Pancreas (tissue), 10 donors: ENCODE measurements around the gene IFT43. TPM values are rescaled to one million over a fixed set of nuclear protein-coding genes. Genes with fewer than 3 reads are reported as not detected.

Source experiments
- ATAC-seq, 4 donors: fragments of 200-7000 bp; cut with Tn5 transposase; one replicate each; pipeline versions ENCODE4 v1.8.0 to v1.9.1; 2020; ENCODE audit warnings: mild to moderate bottlenecking in 4 of 4, moderate library complexity in 4 of 4
- DNase-seq, 6 donors: peaks; one replicate each; pipeline ENCODE4 v3.0.0-alpha.2; 2020
- FAIRE-seq: peaks from 2 replicates; lab custom pipeline; 2012; peaks lifted over from hg19 to GRCh38; lab: Jason Lieb, UNC
- H3K27ac ChIP-seq, 4 donors: fragments of 200-600 bp; sonication (generic); 1 replicate in 3 of 4; 2 replicates in 1 of 4; pipeline versions ENCODE4 v1.5.0 to v1.8.0; 2020
- H3K27me3 ChIP-seq, 4 donors: fragments of 200-600 bp; one replicate each; pipeline ENCODE4 v1.8.0; 2021
- H3K36me3 ChIP-seq, 3 donors: fragments of 200-600 bp; sonication (generic) in 1 of 3; one replicate each; pipeline versions ENCODE4 v1.5.0 to v1.8.0; 2020 to 2021
- H3K4me1 ChIP-seq, 3 donors: fragments of 200-600 bp; one replicate each; pipeline ENCODE4 v1.8.0; 2021
- H3K4me3 ChIP-seq, 4 donors: fragments of 200-600 bp; sonication (generic) in 2 of 4; one replicate each; pipeline versions ENCODE4 v1.5.0 to v1.8.0; 2020 to 2021
- H3K9me3 ChIP-seq, 4 donors: fragments of 200-600 bp; one replicate each; pipeline ENCODE4 v1.8.0; 2021
- CTCF ChIP-seq, 4 donors: fragments of 200-600 bp; sonication (generic) in 3 of 4; IDR thresholded peaks; one replicate each; pipeline versions ENCODE4 v1.5.0 to v1.8.0; 2021; ENCODE audit warnings: antibody characterized with exemption in 4 of 4
- whole genome bisulfite sequencing, 2 donors: extraction: QIAGEN DNeasy Blood & Tissue Kit; methylation state at CpG; one replicate each; pipeline ENCODE4 v1.1.7; 2013; 5-methylcytosine and 5-hydroxymethylcytosine counted together
- intact Hi-C, 3 donors: fragments of 100-400 bp; cut with DNase I; formaldehyde crosslinking; loops; one replicate each; pipeline versions ENCODE4 v1.11.1 to v1.14.2; 2022
- polyA plus RNA-seq, 2 donors: library from polyadenylated mRNA; stranded (reverse); fragments of 200-250 nt; gene quantifications; one replicate each; pipeline ENCODE4 v1.2.3, GENCODE V29; 2013
- total RNA-seq, 6 donors: library from RNA; stranded (reverse); fragmentation: NEBNext Ultra II Directional in 4 of 6; extraction: Animal tissue kit (Norgen Biotek cat#: 25700) in 4 of 6; gene quantifications; one replicate each; pipeline versions ENCODE4 v1.2.1 to v1.2.4, GENCODE V29; 2021 to 2023
- donor health status: healthy with polysubstance abuse.
- donor health status: DM: no; HTN: no; CAD: no; lungs with moderate emphysema.
- donor health status: DM: no; HTN: no; CAD: no.
- donor health status: control.
- donor health status: control.
- donor health status: Bipolar disorder and iron deficiency.
- donor health status: DM: yes; HTN: yes; CAD: no.
- donor health status: DM: no; HTN: no; CAD: no.
- donor health status: DM: no; HTN: no; CAD: no.
- donor health status: DM: yes; HTN: yes; CAD: no.

The IFT43 gene
- total and polyA plus RNA-seq, 8 donors: 11.4 to 46.3 (median 16.5) TPM

- Histone ChIP-seq H3K36me3 (no peaks in the 10 kb centered on the region), H3K4me1 (peaks cover 5 to 19% (median 18%) of the 10 kb centered on the region in 3 donors), H3K4me3 (peak overlapping the region in 1 of 4 donors; percentile 80), H3K27ac (no peak overlapping the region), H3K9me3 (no peaks in the 10 kb centered on the region), H3K27me3 (no peaks in the 10 kb centered on the region)
- FAIRE-seq: no peak
- peak in 2 of 6 donors; percentile 31 to 40 for DNase-seq
- no peak for TF ChIP-seq CTCF (IDR thresholded peaks at IDR 0.05)
- no peak for ATAC-seq
- 65 to 66% methylated on average over 10 of the region's 10 CpGs for WGBS, 2 donors
- intact Hi-C loops: loop anchor here in 1 of 3 donors (5.0 kb wide), 1 partner anchor 71 kb away; no protein-coding TSS in a partner anchor
Measured at GRCh38 chr14:75978249-75978731, 7.3 kb upstream of the IFT43 start.

- FAIRE-seq (no peak), DNase-seq (peak in 5 of 6 donors; percentile 24 to 74 (median 45)), ATAC-seq (no peak)
- Histone ChIP-seq H3K4me3 (peak overlapping the region in 2 of 4 donors; percentile 69 to 80), H3K9me3 (no peaks in the 10 kb centered on the region), H3K36me3 (no peaks in the 10 kb centered on the region), H3K4me1 (peaks cover 4 to 27% (median 18%) of the 10 kb centered on the region in 3 donors), H3K27ac (peak overlapping the region in 1 of 4 donors; percentile 12), H3K27me3 (no peaks in the 10 kb centered on the region)
- intact Hi-C loops: loop anchor here in 1 of 3 donors (5.0 kb wide), 1 partner anchor 72 kb away; no protein-coding TSS in a partner anchor
- WGBS, 2 donors: 54 to 55% methylated on average over 14 of the region's 14 CpGs
- peak in 3 of 4 donors; percentile 13 to 26 (median 22) for TF ChIP-seq CTCF (IDR thresholded peaks at IDR 0.05)
Measured at GRCh38 chr14:75979071-75979571, 6.4 kb upstream of the IFT43 start.

- Histone ChIP-seq H3K36me3 (no peaks in the 10 kb centered on the region), H3K4me1 (peaks cover 10 to 34% (median 25%) of the 10 kb centered on the region in 3 donors), H3K27ac (peak overlapping the region in 3 of 4 donors; percentile 5 to 99 (median 97)), H3K9me3 (no peaks in the 10 kb centered on the region), H3K4me3 (peak overlapping the region in 3 of 4 donors; percentile 58 to 80 (median 69)), H3K27me3 (no peaks in the 10 kb centered on the region)
- WGBS, 2 donors: 46 to 50% methylated on average over 27 of the region's 27 CpGs
- ATAC-seq (no peak), FAIRE-seq (no peak), DNase-seq (peak in 3 of 6 donors; percentile 27 to 36 (median 30))
- no peak for TF ChIP-seq CTCF (IDR thresholded peaks at IDR 0.05)
- intact Hi-C loops: loop anchor here in 2 of 3 donors (5.0 kb wide), 2 partner anchors 73 to 273 kb away; no protein-coding TSS in a partner anchor
Measured at GRCh38 chr14:75979648-75980565, 5.7 kb upstream of the IFT43 start.

GRCh38 chr14:75980856-75981255, 4.7 kb upstream of the IFT43 start:
- peak; percentile 41 to 73 (median 56) for DNase-seq
- H3K27ac ChIP-seq: peak overlapping the region in 3 of 4 donors; percentile 97 to 99 (median 99)
- no peak for TF ChIP-seq CTCF (IDR thresholded peaks at IDR 0.05)
- FAIRE-seq: no peak
- peaks cover 15 to 39% (median 31%) of the 10 kb centered on the region in 3 donors for H3K4me1 ChIP-seq
- H3K36me3 ChIP-seq: no peaks in the 10 kb centered on the region
- ATAC-seq: peak; percentile 6 to 14 (median 14)
- WGBS, 2 donors: 19 to 28% methylated on average over 8 of the region's 8 CpGs
- no peaks in the 10 kb centered on the region for H3K9me3 ChIP-seq
- H3K27me3 ChIP-seq: no peaks in the 10 kb centered on the region
- intact Hi-C loops: loop anchor here in 2 of 3 donors (5.0 kb wide), 1 partner anchor 274 kb away; no protein-coding TSS in a partner anchor
- peak overlapping the region in 3 of 4 donors; percentile 58 to 80 (median 69) for H3K4me3 ChIP-seq
